Urothelium cell line (cell line): Measurements from ENCODE around the gene INHBB.
"Not testable (repeated sequence)": the region's sequence is repeated elsewhere in the genome, so short reads cannot be mapped to it uniquely, and the experiment has no call there.

Experiments used
- DNase-seq: peaks from one replicate; pipeline ENCODE4 v3.0.0; 2011; ENCODE audit warnings: low spot score, mixed read lengths
- FAIRE-seq: peaks from 2 replicates; lab custom pipeline; 2011; peaks lifted over from hg19 to GRCh38; lab: Jason Lieb, UNC

INHBB gene

GRCh38 chr2:120315367-120316033, 30.4 kb upstream of the INHBB start:
- DNase-seq = no peak
- peak; percentile 89 for FAIRE-seq

- DNase-seq = no peak
- FAIRE-seq = no peak
Observed at GRCh38 chr2:120316071-120316470, 29.9 kb upstream of the INHBB start.

GRCh38 chr2:120316528-120317179, 29.3 kb upstream of the INHBB start:
- FAIRE-seq (no peak), DNase-seq (no peak)

- no peak for FAIRE-seq
- DNase-seq = no peak
Observed at GRCh38 chr2:120317180-120317533, 28.8 kb upstream of the INHBB start.

DNA sequence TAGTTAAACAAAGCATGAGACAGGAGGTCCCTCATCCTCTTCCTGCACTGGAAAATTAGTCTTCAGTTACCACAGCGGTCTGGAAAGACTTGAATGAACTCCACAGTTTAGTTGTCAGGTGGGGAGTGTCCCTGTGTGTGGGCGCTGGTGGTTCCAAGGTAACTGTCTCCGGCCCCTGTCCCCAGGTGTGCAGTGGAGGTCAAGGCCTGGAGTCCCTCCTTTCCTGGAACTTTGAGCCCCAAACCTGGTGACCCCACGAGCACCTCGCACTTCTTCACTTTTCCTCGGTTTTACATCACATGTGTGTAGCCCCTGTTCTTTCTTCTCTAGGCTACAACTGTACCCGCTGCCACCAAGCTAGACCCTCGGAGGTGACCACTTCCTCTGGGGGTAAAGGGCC, 28.0 kb upstream of the INHBB start:
- no peak for FAIRE-seq
- DNase-seq = no peak

DNA sequence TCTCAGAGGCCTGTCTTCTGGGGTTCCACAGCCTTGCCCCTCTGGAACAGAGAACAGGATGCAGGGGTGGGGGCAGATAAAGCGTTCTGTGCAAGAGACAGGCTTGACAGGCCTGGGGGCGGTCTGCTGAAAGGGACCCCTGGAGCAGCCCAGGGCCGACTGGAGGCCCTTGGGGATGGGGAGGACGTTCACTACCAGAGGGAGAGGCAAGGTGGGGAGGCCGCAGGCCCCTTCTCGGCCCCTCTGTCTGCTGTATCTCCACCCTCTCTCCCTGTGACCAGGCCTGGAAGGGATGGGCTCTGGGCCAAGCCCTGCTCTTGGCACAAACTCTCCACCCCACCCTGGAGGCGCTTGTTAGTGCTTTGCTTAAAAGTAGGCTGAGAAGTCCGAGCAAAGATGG, 27.3 kb upstream of the INHBB start:
- FAIRE-seq (no peak), DNase-seq (no peak)

DNA sequence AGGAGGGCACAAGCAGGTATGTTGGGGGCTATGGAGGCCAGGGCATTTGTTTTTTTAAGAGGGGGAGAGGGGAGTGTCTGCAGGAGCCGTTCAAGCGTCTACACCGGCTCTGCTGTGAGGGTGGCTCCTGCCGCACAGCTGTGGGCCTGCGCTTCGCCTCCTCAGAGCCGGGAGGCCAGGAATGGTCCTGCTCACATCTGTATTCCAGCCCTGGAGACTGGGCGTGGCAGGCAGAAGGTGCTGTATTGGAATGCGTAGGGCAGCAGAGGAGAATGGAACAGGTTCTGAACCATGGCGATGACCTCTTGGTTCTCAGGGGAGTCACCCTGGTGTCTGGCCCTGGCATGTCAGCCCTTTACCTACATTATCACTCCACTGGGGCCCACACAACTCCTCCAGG, 26.8 kb upstream of the INHBB start:
- FAIRE-seq (no peak), DNase-seq (no peak)

DNA sequence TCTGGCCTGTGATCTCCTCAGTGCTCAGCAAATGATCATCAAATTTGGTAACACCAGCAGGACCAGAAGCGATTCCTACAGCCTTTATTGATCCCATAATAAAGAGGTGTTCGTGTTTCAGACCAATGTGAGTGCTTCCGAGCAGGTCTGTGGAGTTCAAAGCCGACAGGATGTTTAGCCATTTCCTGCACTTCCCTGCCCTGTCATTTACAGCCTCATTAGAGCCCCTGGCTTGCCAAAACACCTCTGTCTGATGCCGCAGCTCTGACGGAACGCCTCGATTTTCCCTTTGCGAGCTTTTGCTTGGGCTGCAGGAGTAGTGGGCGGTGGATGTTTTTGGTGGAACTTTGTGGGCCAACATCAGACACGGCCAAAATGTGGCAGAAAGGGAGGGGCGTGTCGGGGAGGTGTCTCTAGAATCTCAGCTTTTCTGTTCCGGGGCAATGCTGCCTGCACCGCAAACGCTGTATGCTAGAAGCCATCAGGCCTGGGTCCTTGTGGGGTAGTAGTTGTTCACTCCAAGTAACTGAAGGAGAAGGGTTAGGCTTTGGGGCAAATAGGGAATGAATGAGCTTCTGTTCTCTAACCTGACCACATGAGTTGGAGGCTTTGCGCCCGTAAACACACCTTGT, 26.1 kb upstream of the INHBB start:
- FAIRE-seq (no peak), DNase-seq (no peak)

DNA sequence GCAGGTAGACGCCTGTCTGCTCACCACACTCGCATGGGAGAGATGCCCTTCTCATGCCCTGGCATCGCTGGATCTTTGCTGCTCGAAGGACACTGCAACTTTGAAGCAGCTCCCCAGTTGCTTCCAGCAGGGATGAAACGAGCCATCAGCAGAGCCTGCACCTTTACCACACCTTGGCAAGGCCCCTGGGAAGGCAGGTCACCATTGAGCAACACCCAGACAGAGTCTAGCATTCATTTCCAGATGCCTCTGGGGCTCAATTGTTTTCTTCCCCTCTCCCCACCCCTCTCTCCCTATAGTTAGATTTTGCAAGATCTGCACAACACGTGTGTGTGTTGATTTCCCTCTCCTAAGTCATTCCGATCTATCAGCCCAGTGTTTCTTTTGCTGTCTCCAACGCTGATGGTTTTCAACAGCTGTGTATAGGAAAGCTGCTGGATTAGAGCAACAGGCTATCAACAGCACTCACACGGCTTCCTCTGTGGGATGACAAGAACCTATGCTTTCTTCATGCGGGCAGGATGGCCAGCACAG, 25.6 kb upstream of the INHBB start:
- no peak for FAIRE-seq
- no peak for DNase-seq

GRCh38 chr2:120320887-120321556, 24.9 kb upstream of the INHBB start:
- FAIRE-seq, DNase-seq: not testable (repeated sequence)

- no peak for FAIRE-seq
- DNase-seq = no peak
Observed at GRCh38 chr2:120321721-120322284, 24.1 kb upstream of the INHBB start.

GRCh38 chr2:120322329-120322728, 23.6 kb upstream of the INHBB start:
- DNase-seq (no peak), FAIRE-seq (no peak)

GRCh38 chr2:120323214-120323613, 22.7 kb upstream of the INHBB start:
- FAIRE-seq = no peak
- DNase-seq = no peak

- DNase-seq = no peak
- no peak for FAIRE-seq
Observed at GRCh38 chr2:120323807-120324399, 22.0 kb upstream of the INHBB start.

GRCh38 chr2:120324933-120325332, 21.0 kb upstream of the INHBB start:
- FAIRE-seq (no peak), DNase-seq (no peak)

GRCh38 chr2:120326066-120326465, 19.9 kb upstream of the INHBB start:
- FAIRE-seq (no peak), DNase-seq (no peak)

DNA sequence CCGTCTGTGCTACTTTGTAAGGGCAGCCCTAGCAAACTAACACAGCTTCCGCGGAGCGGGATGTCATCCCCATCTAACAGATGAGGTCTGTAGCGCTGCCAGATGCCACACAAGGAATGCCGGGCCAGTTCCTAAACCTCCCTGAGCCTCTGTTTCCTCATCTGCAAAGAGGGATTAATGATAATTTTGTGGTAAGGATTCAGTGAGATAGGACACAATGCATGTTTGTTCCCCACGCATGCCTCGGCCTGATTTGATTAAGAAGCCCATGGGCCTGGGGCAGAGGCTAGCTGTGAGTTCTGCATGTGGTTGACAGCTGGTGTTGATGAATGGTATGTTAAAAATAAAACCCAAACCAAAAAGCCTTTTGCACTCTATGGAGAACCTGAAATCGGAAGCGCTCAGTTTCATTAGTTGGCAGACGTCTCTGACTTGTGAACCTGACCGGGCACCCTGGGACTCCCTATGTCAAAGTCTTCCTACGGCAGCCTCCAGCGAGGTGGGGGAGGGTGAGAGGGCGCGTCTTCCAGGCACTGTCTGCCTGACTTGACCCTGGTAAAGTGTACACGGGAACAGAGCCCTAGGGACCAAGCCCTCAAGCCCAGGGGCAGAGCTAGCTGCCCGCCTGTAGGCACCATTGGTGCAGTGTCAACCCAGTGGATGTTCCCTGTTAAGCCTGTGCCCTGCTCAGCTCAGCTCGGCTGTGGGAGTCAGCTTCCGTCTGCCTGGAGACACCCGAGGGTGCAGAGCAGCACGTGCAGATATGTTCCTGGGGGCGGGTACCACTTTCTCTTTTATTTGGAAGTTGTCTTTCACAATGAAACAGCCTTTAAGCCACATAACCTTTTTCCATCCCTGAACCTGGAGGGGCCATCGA, 14.8 kb upstream of the INHBB start:
- DNase-seq (no peak), FAIRE-seq (peak; percentile 40)

- no peak for FAIRE-seq
- no peak for DNase-seq
Observed at GRCh38 chr2:120331903-120332302, 14.0 kb upstream of the INHBB start.

GRCh38 chr2:120332384-120332783, 13.6 kb upstream of the INHBB start:
- DNase-seq (no peak), FAIRE-seq (no peak)

GRCh38 chr2:120334068-120334467, 11.9 kb upstream of the INHBB start:
- FAIRE-seq = no peak

More at GRCh38 chr2:120334068-120334467, 11.9 kb upstream of the INHBB start:
- DNase-seq = no peak
